GM18505 (cell line): Measurements from ENCODE around the gene WTIP.
"Not testable (repeated sequence)": the region's sequence is repeated elsewhere in the genome, so short reads cannot be mapped to it uniquely, and the experiment has no call there.

Source experiments
- ATAC-seq: cut with Tn5 transposase; IDR thresholded peaks from one replicate; pipeline ENCODE4 v1.9.1; 2021; ENCODE audit not compliant: unreplicated experiment
- POLR2A ChIP-seq: IDR thresholded peaks from 4 replicates; pipeline ENCODE4 v1.6.1; 2011; ENCODE audit warnings: borderline replicate concordance; ENCODE audit not compliant: insufficient read depth, insufficient read length; ENCODE audit errors: extremely low read depth

The WTIP gene

GRCh38 chr19:34480971-34481841, at the start of gene WTIP:
Gene WTIP, plus strand, starts transcription at chr19:34481758. Its CDS starts 217 bp downstream, at chr19:34481975.
- ATAC-seq: no peak
- no peak for TF ChIP-seq POLR2A

- ATAC-seq: no peak
- no peak for TF ChIP-seq POLR2A
Measured at GRCh38 chr19:34432797-34433196, 48.8 kb upstream of the WTIP start.

GRCh38 chr19:34436716-34437115, 44.8 kb upstream of the WTIP start:
- TF ChIP-seq POLR2A: no peak
- no peak for ATAC-seq

GRCh38 chr19:34448191-34448590, 33.4 kb upstream of the WTIP start:
- ATAC-seq: no peak
- no peak for TF ChIP-seq POLR2A

- ATAC-seq: no peak
- TF ChIP-seq POLR2A: no peak
Measured at GRCh38 chr19:34452723-34453122, 28.8 kb upstream of the WTIP start.

- no peak for ATAC-seq
- no peak for TF ChIP-seq POLR2A
Measured at GRCh38 chr19:34454091-34454490, 27.5 kb upstream of the WTIP start.

- TF ChIP-seq POLR2A: no peak
- no peak for ATAC-seq
Measured at GRCh38 chr19:34454685-34455084, 26.9 kb upstream of the WTIP start.

- ATAC-seq: not testable (repeated sequence)
Measured at GRCh38 chr19:34455783-34456480, 25.6 kb upstream of the WTIP start.

GRCh38 chr19:34457446-34457845, 24.1 kb upstream of the WTIP start:
- no peak for ATAC-seq
- TF ChIP-seq POLR2A: no peak

- no peak for ATAC-seq
Measured at GRCh38 chr19:34458677-34459076, 22.9 kb upstream of the WTIP start.

GRCh38 chr19:34459614-34460013, 21.9 kb upstream of the WTIP start:
- TF ChIP-seq POLR2A: no peak
- no peak for ATAC-seq

More at GRCh38 chr19:34458677-34459076, 22.9 kb upstream of the WTIP start:
- TF ChIP-seq POLR2A: no peak

GRCh38 chr19:34461375-34462100, 20.0 kb upstream of the WTIP start:
- no peak for TF ChIP-seq POLR2A
- no peak for ATAC-seq

GRCh38 chr19:34464785-34465184, 16.8 kb upstream of the WTIP start:
- ATAC-seq: not testable (repeated sequence)

GRCh38 chr19:34468409-34468808, 13.1 kb upstream of the WTIP start:
- no peak for TF ChIP-seq POLR2A
- no peak for ATAC-seq

- not testable (repeated sequence) for ATAC-seq
Measured at GRCh38 chr19:34469026-34469425, 12.5 kb upstream of the WTIP start.
